Measurements from ENCODE around the gene PLCB3.
"Not testable (repeated sequence)": the region's sequence is repeated elsewhere in the genome, so short reads cannot be mapped to it uniquely, and the experiment has no call there.

PLCB3 gene

DNA sequence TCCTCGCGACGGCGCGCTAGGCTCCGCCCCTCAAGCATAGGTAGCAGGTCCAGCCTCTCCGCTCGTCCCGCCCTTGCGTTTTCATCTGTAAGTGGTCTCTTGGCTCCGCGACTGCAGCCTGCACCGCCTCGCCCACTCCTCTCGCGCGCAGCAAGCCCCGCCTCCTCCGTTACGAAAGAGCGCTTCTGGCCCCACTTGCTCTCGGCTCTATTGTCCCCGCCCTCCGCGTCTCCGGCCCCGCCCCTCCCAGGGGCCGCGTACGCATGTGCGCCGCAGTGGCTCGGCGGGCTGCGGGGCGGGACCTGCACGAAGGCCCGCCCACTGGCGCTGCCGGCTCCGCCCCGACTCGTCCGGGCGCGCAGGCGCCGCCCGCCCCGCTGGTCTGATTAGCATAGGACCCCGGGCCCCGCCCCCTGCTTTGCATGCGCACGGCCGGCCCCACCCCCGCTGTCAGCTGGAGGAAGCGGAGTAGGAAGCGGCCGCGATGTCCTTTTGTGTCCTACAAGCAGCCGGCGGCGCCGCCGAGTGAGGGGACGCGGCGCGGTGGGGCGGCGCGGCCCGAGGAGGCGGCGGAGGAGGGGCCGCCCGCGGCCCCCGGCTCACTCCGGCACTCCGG is 53.9 kb downstream of the PLCB3 start, which contains the start of gene ESRRA:
Gene ESRRA, plus strand, starts transcription at position 450 of the 616 bp plus-strand sequence. CDS start 1,656 bp downstream, outside the sequence.
- DNase-seq, result peak; percentile 97

- DNase-seq, result peak; percentile 41
Measured at GRCh38 chr11:64305691-64306562, 54.6 kb downstream of the PLCB3 start.

GRCh38 chr11:64306563-64306875 is 55.2 kb downstream of the PLCB3 start:
- no peak for DNase-seq

DNA sequence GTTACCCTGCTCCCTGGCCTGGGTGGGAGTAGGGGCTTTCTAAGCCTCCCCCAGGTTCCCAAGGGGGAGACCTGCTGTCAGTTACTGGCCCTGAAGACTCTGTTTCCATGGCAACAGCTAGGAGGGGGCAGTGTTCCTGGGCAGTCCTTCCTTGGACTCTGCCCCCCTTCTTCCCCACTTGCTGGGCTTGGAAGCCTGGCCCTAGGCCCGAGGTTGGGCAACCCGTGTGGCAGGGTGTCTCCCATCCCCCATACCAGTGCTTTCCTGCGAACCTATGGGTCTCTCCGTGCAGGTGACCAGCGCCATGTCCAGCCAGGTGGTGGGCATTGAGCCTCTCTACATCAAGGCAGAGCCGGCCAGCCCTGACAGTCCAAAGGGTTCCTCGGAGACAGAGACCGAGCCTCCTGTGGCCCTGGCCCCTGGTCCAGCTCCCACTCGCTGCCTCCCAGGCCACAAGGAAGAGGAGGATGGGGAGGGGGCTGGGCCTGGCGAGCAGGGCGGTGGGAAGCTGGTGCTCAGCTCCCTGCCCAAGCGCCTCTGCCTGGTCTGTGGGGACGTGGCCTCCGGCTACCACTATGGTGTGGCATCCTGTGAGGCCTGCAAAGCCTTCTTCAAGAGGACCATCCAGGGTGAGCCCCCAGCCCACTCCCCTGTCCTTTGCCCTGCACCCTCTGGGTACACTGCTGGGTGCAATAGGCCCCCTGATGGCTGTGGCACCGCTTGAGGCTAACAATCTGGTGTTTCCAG is 55.7 kb downstream of the PLCB3 start:
- no peak for DNase-seq

GRCh38 chr11:64307795-64308194 is 56.5 kb downstream of the PLCB3 start:
- not testable (repeated sequence) for DNase-seq

GRCh38 chr11:64312947-64313346 is 61.6 kb downstream of the PLCB3 start:
- no peak for DNase-seq

GRCh38 chr11:64313491-64314145 is 62.3 kb downstream of the PLCB3 start:
- DNase-seq, result no peak

DNA sequence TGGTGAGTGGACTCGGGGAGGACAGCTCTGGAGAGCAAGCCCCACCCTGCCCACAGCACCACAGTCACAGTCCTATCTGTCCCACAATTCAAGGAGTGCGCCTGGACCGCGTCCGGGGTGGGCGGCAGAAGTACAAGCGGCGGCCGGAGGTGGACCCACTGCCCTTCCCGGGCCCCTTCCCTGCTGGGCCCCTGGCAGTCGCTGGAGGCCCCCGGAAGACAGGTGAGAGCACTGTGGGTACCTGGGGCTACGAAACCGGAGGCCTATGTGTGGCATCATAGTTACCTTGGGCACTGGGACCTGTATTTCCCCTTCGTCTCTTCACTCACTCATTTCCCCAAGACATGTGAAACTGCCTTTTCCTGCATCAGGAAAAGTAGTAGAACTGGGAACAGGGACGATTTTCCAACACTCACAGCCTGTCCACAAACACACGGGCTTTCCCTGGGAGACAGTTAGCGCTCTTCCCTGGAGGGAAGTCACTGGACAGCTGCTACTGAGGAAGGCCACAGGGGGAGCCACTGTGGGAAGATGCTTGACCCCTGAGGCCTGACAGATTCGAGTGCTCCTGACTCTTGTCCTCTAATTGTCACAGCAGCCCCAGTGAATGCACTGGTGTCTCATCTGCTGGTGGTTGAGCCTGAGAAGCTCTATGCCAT is 62.9 kb downstream of the PLCB3 start:
- DNase-seq, result no peak

DNA sequence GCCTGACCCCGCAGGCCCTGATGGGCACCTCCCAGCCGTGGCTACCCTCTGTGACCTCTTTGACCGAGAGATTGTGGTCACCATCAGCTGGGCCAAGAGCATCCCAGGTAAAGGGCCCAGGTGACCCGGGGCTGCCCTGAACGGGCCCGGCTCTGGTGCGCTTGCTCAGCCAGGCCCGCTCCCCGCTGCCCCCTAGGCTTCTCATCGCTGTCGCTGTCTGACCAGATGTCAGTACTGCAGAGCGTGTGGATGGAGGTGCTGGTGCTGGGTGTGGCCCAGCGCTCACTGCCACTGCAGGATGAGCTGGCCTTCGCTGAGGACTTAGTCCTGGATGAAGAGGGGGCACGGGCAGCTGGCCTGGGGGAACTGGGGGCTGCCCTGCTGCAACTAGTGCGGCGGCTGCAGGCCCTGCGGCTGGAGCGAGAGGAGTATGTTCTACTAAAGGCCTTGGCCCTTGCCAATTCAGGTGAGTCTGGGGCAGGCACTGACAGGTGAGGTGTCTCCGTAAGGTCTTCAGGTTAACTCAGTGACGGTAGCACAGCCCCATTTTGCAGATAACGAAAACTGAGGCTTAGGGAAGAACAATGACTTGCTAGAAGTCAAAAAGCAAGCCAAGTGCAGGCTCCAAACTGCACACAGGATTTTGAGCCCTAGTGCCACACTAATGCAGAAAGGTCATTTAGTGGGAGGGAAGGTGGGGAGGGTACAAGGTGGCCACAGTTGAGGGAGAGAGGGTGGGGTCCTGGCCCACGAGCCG is 63.7 kb downstream of the PLCB3 start:
- no peak for DNase-seq

- not testable (repeated sequence) for DNase-seq
Measured at GRCh38 chr11:64315667-64316526, 64.6 kb downstream of the PLCB3 start.

- DNase-seq, result no peak
Measured at GRCh38 chr11:64316672-64317324, 65.5 kb downstream of the PLCB3 start.

- DNase-seq, result peak; percentile 97
Measured at GRCh38 chr11:64317325-64317960, 66.1 kb downstream of the PLCB3 start, which contains the start of gene TRMT112. TRMT112 (minus strand) TSS chr11:64317559; CDS start chr11:64317526, 33 bp downstream.

DNA sequence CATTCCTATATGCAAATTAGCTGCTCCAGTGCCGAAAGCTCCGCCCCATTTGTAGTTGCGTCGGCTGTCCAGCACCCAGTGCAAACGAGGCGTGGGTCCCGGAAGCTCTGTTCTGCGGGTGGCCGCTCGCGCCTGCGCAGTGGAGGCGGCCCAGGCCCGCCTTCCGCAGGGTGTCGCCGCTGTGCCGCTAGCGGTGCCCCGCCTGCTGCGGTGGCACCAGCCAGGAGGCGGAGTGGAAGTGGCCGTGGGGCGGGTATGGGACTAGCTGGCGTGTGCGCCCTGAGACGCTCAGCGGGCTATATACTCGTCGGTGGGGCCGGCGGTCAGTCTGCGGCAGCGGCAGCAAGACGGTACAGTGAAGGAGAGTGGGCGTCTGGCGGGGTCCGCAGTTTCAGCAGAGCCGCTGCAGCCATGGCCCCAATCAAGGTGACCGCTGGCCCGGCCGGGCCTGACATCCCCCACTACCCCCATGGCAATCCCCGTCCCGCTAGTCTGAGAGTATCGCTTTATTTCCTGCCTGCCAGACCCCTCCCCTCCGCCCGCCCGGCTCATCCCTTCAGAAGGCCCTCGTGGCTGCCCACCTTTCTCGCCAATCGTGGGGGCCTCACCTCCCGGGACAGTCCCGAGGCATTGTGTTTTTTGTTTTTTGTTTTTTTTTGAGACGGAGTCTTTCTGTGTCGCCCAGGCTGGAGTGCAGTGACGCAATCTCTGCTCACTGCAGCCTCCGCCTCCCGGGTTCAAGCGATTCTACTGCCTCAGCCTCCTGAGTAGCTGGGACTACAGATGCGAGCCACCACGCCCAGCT is 66.8 kb downstream of the PLCB3 start, which contains the start of gene PRDX5:
Gene PRDX5, plus strand, starts transcription at position 161 of the 805 bp plus-strand sequence. Its CDS starts 95 bp downstream, at position 256.
- DNase-seq, result peak; percentile 96

All from fibroblast of skin of abdomen (primary cell).